CD14-positive monocyte (primary cell): ENCODE measurements around the gene WBP11. TPM values are rescaled to one million over a fixed set of nuclear protein-coding genes. Genes with fewer than 3 reads are reported as not detected.

Source experiments
- DNase-seq, 3 donors: peaks; one replicate each; pipeline ENCODE4 v3.0.0-alpha.2; 2011 to 2022
- H2AFZ ChIP-seq: 2 replicates; pipeline ENCODE4 v1.6.0; 2012; ENCODE audit warnings: mild to moderate bottlenecking, low read depth, low read length, inconsistent platforms; ENCODE audit not compliant: insufficient read depth, poor library complexity, severe bottlenecking
- H3K27ac ChIP-seq, 2 donors: 1 replicate in 1 of 2; 2 replicates in 1 of 2; pipeline ENCODE4 v1.5.1; 2012 to 2013; ENCODE audit warnings: low read length in 2 of 2, control low read depth in 1 of 2, inconsistent platforms in 1 of 2, low read depth in 1 of 2, mild to moderate bottlenecking in 1 of 2
- H3K27me3 ChIP-seq, 2 donors: one replicate each; pipeline versions ENCODE4 v1.6.0 to v1.6.1; 2011 to 2013; ENCODE audit warnings: low read length in 2 of 2; ENCODE audit not compliant: control insufficient read depth in 2 of 2, insufficient read depth in 2 of 2
- H3K36me3 ChIP-seq, 2 donors: replicated peaks in 1 of 2; 1 replicate in 1 of 2; 2 replicates in 1 of 2; pipeline versions ENCODE4 v1.5.1 to v1.6.1; 2012 to 2013; ENCODE audit warnings: low read length in 2 of 2, control low read depth in 1 of 2, inconsistent platforms in 1 of 2, mild to moderate bottlenecking in 1 of 2; ENCODE audit not compliant: insufficient read depth in 2 of 2, control insufficient read depth in 1 of 2
- H3K4me1 ChIP-seq, 2 donors: 1 replicate in 1 of 2; 2 replicates in 1 of 2; pipeline versions ENCODE4 v1.5.1 to v1.6.1; 2012 to 2013; ENCODE audit warnings: low read length in 2 of 2, control low read depth in 1 of 2, inconsistent platforms in 1 of 2, mild to moderate bottlenecking in 1 of 2, moderate library complexity in 1 of 2; ENCODE audit not compliant: insufficient read depth in 2 of 2, control insufficient read depth in 1 of 2
- H3K4me2 ChIP-seq: replicated peaks from 2 replicates; pipeline ENCODE3; 2012; ENCODE audit warnings: low read length, moderate library complexity, mild to moderate bottlenecking; ENCODE audit not compliant: poor library complexity, severe bottlenecking; ENCODE audit errors: extremely low read depth
- H3K4me3 ChIP-seq, 3 experiments: fragments of 200-600 bp in 1 of 3; sonication (generic) in 1 of 3; replicated peaks in 1 of 3; 1 replicate in 2 of 3; 2 replicates in 1 of 3; pipeline ENCODE4 v1.5.1; 2011 to 2013; ENCODE audit warnings: low read length in 3 of 3, mild to moderate bottlenecking in 3 of 3, control low read depth in 2 of 3, low read depth in 2 of 3, inconsistent platforms in 1 of 3, moderate library complexity in 1 of 3
- H3K79me2 ChIP-seq: 2 replicates; pipeline ENCODE4 v1.6.0; 2012; ENCODE audit warnings: mild to moderate bottlenecking, control low read depth, inconsistent platforms, low read length, moderate library complexity; ENCODE audit not compliant: insufficient read depth
- H3K9ac ChIP-seq: 2 replicates; pipeline ENCODE4 v1.6.0; 2017; ENCODE audit warnings: low read length, mild to moderate bottlenecking; ENCODE audit not compliant: insufficient read depth, poor library complexity, severe bottlenecking
- H3K9me3 ChIP-seq, 2 donors: replicated peaks in 1 of 2; 1 replicate in 1 of 2; 2 replicates in 1 of 2; pipeline versions ENCODE4 v1.5.1 to v1.6.1; 2012 to 2013; ENCODE audit warnings: low read length in 2 of 2, control low read depth in 1 of 2; ENCODE audit not compliant: control insufficient read depth in 1 of 2, insufficient read depth in 1 of 2
- H4K20me1 ChIP-seq: 2 replicates; pipeline ENCODE4 v1.6.0; 2012; ENCODE audit warnings: mild to moderate bottlenecking, low read length, control low read depth, moderate library complexity; ENCODE audit not compliant: insufficient read depth
- H3K27ac Mint-ChIP-seq, 7 donors: one replicate each; pipeline ENCODE4 v1.8.0; 2020; ENCODE audit warnings: mild to moderate bottlenecking in 7 of 7, mixed read lengths in 7 of 7, moderate library complexity in 6 of 7, inconsistent platforms in 2 of 7
- H3K27me3 Mint-ChIP-seq, 3 donors: one replicate each; pipeline ENCODE4 v1.8.0; 2021 to 2022; ENCODE audit warnings: low read depth in 3 of 3, mild to moderate bottlenecking in 3 of 3, mixed read lengths in 3 of 3, moderate library complexity in 3 of 3, inconsistent platforms in 1 of 3
- H3K36me3 Mint-ChIP-seq, 2 donors: one replicate each; pipeline ENCODE4 v1.8.0; 2020; ENCODE audit warnings: mixed read lengths in 2 of 2, inconsistent platforms in 1 of 2, mild to moderate bottlenecking in 1 of 2
- H3K4me1 Mint-ChIP-seq: one replicate; pipeline ENCODE4 v1.8.0; 2020; ENCODE audit warnings: mild to moderate bottlenecking, mixed read lengths
- H3K4me3 Mint-ChIP-seq, 2 donors: one replicate each; pipeline ENCODE4 v1.8.0; 2020; ENCODE audit warnings: mild to moderate bottlenecking in 2 of 2, mixed read lengths in 2 of 2, moderate library complexity in 1 of 2
- H3K9me3 Mint-ChIP-seq, 7 donors: one replicate each; pipeline ENCODE4 v1.8.0; 2020 to 2022; ENCODE audit warnings: mixed read lengths in 7 of 7, mild to moderate bottlenecking in 6 of 7, moderate library complexity in 6 of 7, inconsistent platforms in 2 of 7
- CTCF ChIP-seq: fragments of 200-600 bp; IDR thresholded peaks from one replicate; pipeline ENCODE4 v1.8.0; 2022; ENCODE audit warnings: antibody characterized with exemption, mild to moderate bottlenecking
- WGBS: methylation state at CpG from one replicate; pipeline ENCODE4 v1.1.5; 2013; ENCODE audit warnings: missing lambda C conversion rate; ENCODE audit not compliant: insufficient coverage; 5-methylcytosine and 5-hydroxymethylcytosine counted together
- intact Hi-C, 2 donors: fragments of 100-400 bp; cut with micrococcal nuclease; formaldehyde crosslinking; loops; one replicate each; pipeline versions ENCODE4 v1.15.0 to v1.15.1; 2023
- polyA plus RNA-seq, 3 donors: library from polyadenylated mRNA; depleted of rRNA in 1 of 3; unstranded in 2 of 3; stranded (reverse) in 1 of 3; fragments of 300-500 nt in 2 of 3; fragments of >200 nt in 1 of 3; fragmentation: Illumina TruSeq in 2 of 3; gene quantifications; 1 replicate in 2 of 3; 2 replicates in 1 of 3; pipeline ENCODE4 v1.2.3, GENCODE V29; 2012 to 2021

The WBP11 gene
- polyA plus RNA-seq, 3 donors, result 20.5 to 46.2 (median 29.2) TPM

DNA sequence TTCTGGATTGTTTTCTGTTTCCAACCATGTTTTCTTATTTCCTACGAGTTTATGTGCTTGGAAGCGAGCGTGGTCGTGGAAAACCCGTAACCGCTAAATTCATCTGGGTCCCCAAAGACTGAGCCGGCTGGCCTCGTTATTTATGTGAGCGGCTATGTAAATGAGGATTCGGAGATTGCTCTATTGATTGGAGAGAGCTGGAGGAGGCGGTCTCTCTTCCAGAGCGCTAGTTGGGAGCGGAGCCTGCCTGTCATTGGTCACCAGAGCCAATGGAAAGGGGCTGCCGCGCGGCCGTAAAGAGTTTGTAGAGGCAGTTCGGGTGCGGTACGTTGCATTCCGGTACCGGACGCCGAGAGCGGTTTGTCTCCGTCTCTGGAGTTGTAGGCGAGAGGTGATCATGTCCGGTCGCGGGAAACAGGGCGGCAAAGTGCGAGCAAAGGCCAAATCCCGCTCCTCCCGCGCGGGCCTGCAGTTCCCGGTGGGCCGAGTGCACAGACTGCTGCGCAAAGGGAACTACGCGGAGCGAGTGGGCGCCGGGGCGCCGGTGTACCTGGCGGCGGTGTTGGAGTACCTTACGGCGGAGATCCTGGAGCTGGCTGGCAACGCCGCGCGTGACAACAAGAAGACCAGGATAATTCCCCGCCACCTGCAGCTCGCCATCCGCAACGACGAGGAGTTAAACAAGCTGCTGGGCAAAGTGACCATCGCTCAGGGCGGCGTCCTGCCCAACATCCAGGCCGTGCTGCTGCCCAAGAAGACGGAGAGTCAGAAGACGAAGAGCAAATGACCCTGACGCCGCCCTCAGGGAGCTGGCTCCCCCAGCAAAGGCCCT is 29.0 kb downstream of the WBP11 start:
- H3K79me2 ChIP-seq, result peaks cover 56% of the 10 kb centered on the region
- H3K9ac ChIP-seq, result peak overlapping the region; percentile 83
- Mint-ChIP-seq H3K36me3 (no peaks in the 10 kb centered on the region), H3K27me3 (peaks cover 0 to 3% (median 1%) of the 10 kb centered on the region in 3 donors), H3K4me3 (peak overlapping the region; percentile 99 to 100), H3K27ac (peak overlapping the region; percentile 93 to 98 (median 97)), H3K4me1 (peaks cover 45% of the 10 kb centered on the region), H3K9me3 (peaks cover 0 to 5% (median 0%) of the 10 kb centered on the region in 7 donors)
- H3K4me1 ChIP-seq, result peaks cover 33 to 44% of the 10 kb centered on the region in 2 donors
- peak overlapping the region; percentile 87 for H2AFZ ChIP-seq
- intact Hi-C loops, result loop anchor here in 1 of 2 donors (1.0 kb wide), 1 partner anchor 27 kb away; no protein-coding TSS in a partner anchor
- peak overlapping the region; percentile 86 for H3K4me2 ChIP-seq
- DNase-seq, result peak; percentile 87 to 95 (median 92)
- WGBS, result under 1% methylated on average over 66 of the region's 67 CpGs
- TF ChIP-seq CTCF, result no peak
- peak overlapping the region; percentile 64 to 95 (median 88) for H3K4me3 ChIP-seq
- peak overlapping the region; percentile 93 for H3K27ac ChIP-seq
- peaks cover 0 to 6% of the 10 kb centered on the region in 2 donors for H3K9me3 ChIP-seq
- no peaks in the 10 kb centered on the region for H3K27me3 ChIP-seq
- H3K36me3 ChIP-seq, result no peaks in the 10 kb centered on the region
- no peaks in the 10 kb centered on the region for H4K20me1 ChIP-seq

GRCh38 chr12:14773685-14774073 is 29.6 kb downstream of the WBP11 start:
- intact Hi-C loops, result loop anchor here in 1 of 2 donors (1.0 kb wide), 1 partner anchor 28 kb away; no protein-coding TSS in a partner anchor
- H3K4me3 Mint-ChIP-seq, result peak overlapping the region; percentile 99 to 100
- peak overlapping the region in 5 of 7 donors; percentile 93 to 98 (median 97) for H3K27ac Mint-ChIP-seq
- Histone ChIP-seq H3K4me3 (peak overlapping the region; percentile 64 to 95 (median 88)), H3K9ac (peak overlapping the region; percentile 83), H3K4me1 (peaks cover 39 to 50% of the 10 kb centered on the region in 2 donors), H3K9me3 (peaks cover 0 to 6% of the 10 kb centered on the region in 2 donors), H4K20me1 (peaks cover 5% of the 10 kb centered on the region), H3K36me3 (no peaks in the 10 kb centered on the region), H3K27ac (peak overlapping the region; percentile 93), H3K79me2 (peaks cover 62% of the 10 kb centered on the region), H3K27me3 (no peaks in the 10 kb centered on the region), H3K4me2 (peak overlapping the region; percentile 86), H2AFZ (peak overlapping the region; percentile 87)
- TF ChIP-seq CTCF, result no peak
- H3K9me3 Mint-ChIP-seq, result peaks cover 0 to 7% (median 0%) of the 10 kb centered on the region in 7 donors
- peaks cover 0 to 3% (median 1%) of the 10 kb centered on the region in 3 donors for H3K27me3 Mint-ChIP-seq
- H3K36me3 Mint-ChIP-seq, result peaks cover 0 to 2% of the 10 kb centered on the region in 2 donors
- 23% methylated on average over 10 of the region's 16 CpGs for WGBS
- no peak for DNase-seq
- peaks cover 51% of the 10 kb centered on the region for H3K4me1 Mint-ChIP-seq
